Effector CD4-positive, alpha-beta T cell (primary cell): ENCODE data around the gene ANKRD11.
A peak's percentile ranks its signal among the peaks of the same experiment; 100 is the strongest.

ENCODE experiments used
- DNase-seq: peaks from one replicate; pipeline ENCODE4 v3.0.0-alpha.2; 2020

ANKRD11 gene

DNA sequence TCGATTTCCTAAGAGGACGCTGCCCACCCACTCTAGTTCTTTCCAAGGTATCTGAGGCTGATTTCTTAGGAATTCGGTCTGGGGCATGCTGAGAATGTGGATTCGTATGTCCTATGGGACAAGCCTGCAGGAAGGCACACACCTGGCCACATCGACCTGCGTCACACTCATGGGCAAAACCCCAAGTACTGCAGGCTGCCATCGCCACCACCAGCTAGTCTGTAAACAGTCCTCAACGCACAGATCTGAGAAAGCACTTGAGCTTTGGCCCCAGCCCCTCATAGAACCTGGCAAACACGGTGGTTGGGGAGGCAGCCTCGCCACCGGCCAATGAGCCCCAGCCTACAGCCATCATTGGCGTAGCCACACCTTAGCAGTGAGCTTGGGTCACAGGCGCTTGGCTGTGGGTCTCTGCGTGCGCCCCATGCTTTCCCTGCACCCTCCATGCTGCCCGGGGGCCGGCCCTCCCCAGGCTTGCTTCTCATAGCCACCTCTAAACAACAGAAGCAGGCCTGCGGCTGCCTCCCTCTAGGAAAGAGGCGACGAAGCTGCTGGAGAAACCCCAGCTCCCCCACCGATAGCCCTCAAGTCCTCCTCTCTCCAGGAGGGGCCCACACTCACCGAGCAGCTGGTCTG lies 197.8 kb downstream of the ANKRD11 start:
- DNase-seq: no peak

DNA sequence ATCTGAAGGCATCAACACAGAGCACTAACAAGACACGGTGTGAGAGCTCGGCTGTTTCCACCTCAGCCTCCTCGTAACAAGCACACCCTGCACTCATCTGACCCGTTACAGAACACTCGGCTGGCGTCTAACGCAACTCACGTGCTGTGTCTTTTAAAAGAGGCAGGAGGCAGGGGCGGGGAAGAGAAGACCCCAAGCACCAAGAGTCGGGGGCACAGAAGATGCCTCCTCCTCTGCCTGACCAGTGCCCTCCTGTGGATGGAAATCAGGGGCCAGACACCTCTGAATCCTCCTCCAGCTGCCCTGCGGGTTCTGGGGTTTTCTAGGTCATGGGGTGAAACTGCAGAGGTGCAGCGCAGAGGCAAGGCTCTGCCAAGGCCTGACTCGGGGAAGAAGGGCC lies 198.6 kb downstream of the ANKRD11 start:
- no peak for DNase-seq

DNA sequence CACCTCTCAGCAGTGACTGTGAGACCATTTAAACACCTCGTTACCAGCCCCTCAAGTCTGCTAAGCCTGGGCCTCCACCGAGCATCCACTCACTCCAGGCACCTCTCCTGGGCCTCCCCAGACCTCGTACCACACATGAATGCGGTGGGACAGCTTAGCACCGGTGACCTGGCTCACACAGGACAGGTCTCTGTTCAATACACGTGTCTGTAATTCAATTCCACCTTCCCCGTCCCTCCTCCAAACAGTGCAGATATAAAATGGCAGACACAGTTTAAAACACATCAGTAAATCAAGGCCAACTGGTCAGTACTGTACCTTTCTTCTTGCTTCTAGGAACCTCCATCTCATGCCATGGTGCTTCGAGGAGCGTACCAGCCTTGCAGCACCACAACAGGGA lies 199.0 kb downstream of the ANKRD11 start:
- DNase-seq: no peak

DNA sequence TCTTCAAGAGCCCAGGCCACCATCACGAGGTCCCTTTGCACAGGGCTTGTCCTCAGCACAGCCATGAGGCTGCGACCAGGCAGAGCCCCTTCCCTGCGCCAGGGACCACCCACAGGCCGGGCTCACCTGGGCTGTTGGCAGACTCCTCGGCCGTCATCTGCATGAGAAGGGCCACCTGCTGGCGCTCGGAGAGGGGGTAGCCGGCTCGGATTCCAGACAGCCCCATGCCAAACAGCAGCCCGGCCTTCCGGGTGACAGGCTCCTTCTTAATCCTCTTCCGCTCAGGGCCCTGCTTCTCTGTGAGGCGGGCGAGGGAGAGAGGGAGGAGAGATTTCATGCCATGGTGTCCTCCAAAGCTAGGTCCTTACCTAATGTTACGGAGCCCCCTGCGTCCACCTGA lies 199.5 kb downstream of the ANKRD11 start:
- DNase-seq: no peak

DNA sequence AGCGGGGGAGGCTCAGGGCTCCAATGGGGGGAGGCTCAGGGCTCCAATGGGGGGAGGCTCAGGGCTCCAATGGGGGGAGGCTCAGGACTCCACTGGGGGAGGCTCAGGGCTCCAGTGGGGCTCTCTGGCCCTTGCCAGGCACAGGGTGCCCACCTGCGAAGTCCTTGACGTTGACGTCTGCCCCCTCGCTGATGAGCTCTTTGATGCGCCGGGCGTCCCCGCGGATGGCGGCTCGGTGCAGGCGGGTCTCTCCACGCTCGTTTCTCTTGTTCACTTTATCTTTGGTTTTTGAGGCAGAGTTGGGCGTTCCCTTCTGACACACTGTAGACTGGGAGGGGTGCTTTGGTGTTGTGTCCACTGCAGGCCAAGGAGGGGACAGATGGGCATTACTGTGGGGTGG lies 199.9 kb downstream of the ANKRD11 start:
- DNase-seq: no peak

DNA sequence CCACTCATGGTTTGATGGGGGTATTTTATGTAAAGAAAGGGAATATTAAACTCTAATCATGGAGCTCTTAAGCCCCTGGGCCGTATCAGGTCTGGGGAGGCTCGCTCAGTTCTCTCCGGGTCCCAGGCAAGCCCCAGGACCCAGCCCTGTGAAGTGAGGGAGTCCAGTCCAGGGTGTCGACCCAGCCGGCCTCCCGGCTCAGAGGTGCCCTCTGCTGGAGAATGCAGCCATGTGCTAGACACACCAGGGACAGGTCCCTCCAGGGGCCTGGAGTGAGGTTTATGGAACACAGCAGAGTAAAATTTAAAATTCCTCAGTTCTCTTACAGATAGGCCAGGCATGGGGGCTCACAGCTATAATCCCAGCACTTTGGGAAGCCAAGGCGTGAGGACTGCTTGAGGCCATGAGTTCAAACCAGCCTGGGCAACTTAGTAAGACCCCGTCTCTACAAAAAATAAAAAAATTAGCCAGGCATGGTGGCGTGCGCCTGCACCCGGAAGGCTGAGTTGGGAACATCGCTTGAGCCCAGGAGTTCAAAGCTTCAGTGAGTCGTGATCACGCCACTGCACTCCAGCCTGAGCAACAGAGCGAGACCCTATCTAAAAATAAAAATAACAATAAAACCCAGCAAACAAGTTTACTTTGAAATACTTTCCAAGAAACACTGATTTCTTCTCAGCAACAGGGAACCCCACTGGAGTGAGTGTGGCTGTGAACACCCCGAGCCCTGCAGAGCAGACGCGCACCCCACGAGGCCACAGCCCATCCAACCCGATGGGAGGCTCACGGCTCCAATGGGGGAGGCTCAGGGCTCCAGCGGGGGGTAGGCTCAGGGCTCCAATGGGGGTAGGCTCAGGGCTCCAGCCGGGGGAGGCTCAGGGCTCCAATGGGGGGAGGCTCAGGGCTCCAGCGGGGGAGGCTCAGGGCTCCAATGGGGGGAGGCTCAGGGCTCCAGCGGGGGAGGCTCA lies 200.6 kb downstream of the ANKRD11 start:
- DNase-seq: peak; percentile 58

DNA sequence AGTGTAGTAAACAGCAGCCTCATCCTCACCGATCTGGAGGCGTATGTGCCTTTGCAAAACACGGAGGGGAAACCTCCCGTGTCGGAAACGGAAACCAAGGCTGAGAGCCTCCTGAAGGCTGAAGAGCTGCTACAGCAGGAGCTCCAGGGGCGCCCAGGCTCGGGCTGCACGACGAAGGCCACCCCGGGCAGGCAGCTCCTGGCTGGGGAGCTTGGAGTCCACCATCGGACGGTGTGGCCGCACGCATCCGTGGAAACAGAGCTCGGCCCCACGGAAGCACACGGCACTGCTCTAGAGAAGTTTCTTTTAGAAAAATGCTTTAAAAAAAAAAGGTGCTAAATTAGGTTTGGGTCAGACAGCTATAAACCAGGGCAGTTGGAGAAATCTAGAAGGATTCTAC lies 201.4 kb downstream of the ANKRD11 start:
- DNase-seq: no peak

DNA sequence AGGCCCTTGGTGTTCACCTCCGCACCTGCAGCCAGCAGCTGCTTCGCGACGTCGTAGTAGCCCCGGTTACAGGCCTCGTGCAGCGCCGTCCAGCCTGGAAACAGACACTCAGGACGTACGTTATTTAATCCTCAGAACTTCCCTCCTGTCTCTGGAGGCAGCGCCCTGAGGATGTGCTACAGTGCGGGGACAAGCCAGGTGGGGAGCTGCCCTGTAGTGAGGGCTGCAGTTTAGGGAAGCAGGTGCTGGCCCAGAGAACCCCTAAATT lies 201.8 kb downstream of the ANKRD11 start:
- no peak for DNase-seq

DNA sequence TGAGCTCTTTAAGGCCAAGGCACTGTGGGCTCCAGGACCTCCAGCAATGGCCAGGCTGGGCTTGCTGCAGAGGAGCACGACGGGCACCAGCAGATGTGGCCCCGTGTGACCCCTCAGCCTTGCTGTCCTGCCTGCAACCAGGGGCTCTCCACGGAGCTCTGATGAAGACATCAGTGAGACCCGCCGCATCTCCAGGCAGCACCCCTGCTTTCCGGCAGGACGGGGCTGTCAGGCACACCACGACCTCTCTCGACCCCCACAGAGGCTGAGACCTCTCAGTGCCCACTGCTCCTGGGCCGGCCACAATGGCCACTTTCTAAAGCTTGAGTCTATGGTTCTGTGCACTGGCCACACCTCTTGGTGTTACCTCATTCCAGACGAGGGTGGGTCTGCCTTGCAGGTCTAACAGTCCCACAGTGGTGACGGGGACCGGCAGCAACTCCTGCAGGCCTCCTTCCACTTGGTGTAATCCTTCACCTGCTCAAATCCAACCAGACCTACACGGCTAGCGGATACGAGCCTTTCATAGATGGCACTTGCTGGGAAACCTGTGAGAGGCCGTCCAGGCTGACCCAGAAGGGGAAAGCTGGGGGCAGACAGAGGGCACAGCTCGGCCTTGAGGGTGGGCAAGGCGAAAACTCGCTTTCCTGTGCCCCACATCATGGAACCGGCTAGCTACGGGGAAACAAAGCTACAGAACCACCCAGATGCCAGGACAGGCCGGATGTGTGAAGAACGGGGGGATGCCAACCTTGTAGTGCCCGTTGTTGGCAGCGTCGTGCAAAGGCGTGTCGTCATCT lies 202.4 kb downstream of the ANKRD11 start:
- DNase-seq: no peak

DNA sequence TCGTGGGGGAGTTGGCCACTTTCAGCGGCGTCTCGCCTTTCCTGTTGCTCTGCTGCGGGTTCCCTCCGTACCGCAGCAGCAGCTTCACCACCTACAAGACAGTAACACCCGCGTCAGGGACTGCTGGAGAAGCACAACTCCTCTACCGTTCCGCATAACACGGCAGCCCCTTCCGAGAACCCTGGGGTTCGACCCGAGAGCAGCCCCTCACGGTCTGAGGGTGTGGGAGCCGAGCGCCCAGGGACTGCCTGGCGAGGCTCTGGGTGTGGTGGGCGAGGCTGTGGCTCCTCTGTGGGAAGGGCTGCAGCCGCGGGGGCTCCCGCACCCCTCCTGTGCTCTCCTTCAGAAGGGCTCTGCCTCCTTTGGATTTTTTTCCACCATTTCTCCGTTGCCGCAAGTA lies 204.3 kb downstream of the ANKRD11 start:
- no peak for DNase-seq

DNA sequence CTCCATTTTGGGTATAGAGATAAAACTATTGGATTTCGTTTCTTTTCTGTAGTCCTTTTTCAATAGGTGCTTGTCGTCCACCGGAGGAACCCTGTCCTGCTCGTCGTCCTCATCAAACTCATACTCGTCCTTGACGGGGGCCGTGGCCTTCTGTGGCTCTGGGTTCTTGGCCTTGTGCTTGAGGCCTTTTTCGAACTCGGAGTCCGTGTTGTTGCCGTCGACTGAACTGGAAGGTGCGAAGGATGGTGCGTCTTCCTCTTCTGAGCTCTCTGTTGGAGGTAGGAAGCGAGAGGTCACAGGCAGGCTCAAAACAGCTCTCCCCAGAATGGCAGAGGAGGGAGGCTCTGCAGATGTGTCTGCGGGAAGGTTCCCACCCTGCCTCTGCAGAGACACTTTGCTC lies 205.0 kb downstream of the ANKRD11 start:
- no peak for DNase-seq

DNA sequence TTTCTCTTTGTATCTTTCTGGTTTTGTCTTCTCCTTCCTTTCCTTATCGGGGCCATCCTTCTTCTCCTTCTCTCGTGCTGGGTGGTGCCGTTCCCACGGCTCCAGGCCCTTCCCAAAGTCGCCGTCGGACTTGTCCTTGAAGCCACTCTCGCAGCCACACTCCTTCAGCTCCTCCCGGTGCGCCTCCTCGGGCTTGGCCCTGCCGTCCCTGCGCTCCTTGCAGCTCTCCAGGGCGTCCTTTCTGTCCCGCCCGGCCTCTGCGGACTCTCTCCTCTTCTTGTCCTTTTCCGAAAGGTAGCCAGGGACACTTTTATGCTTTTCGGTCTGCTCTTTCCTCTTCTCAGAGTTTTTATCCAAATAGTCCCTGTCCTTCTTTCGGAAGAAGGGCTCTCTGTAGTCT lies 206.9 kb downstream of the ANKRD11 start:
- DNase-seq: no peak

DNA sequence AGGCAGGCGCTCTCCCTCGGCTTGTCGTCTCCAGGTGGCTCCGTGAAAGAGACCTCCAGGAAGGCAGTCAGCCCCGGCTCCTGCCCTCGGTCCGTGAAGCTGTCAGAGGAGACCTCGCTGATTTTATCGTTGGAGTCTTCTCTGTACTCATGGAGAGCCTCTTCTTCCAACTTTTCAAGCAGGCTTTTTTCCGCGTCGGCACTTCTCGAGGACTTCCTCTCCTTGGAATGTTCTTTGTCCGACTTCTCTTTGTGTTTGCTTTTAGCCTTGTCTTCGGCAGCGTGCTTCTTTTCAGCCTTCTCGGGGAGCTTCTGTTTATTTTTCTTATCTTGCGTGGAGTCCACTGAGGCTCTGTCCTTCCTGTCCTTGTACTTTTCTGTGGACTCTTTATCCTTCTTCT lies 207.8 kb downstream of the ANKRD11 start:
- DNase-seq: no peak

DNA sequence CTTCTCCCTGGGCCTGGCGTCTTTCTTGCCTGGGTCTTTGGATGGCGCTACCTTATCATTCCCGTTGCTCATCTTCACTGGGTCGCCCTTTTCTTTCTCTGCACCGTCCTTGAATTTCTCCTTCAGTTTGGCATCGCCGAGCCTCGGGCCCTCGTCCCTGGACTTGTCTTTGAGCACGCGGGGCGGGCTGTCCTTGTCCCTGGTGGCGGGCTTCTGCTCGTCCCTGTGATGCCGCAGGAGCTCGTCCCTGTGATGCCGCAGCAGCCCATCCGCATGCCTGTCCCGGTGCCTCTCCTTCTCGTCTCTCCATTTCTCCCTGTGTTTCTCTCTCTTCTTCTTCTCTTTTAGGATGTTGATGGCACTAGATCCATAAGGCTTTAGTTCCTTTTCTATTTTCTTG lies 208.5 kb downstream of the ANKRD11 start:
- DNase-seq: no peak

DNA sequence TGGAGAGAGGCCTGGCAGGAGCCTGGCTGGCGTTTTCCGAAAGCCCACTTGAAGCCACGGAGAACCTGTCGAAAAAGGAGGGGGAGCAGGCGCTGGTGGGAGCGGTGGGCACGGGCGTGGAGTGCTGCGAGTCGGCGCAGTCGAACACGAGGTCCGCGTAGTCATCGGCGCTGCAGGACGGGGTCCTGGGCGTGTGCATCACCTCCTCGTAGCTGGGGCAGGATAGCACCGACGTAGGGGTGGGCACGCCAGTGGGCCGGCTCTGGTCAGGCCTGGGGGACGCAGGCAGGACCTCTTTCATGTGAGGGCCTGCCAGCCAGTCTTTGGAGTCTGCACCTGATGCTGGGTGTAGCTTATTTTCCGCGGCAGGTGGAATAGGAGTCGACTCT lies 209.2 kb downstream of the ANKRD11 start:
- DNase-seq: no peak

DNA sequence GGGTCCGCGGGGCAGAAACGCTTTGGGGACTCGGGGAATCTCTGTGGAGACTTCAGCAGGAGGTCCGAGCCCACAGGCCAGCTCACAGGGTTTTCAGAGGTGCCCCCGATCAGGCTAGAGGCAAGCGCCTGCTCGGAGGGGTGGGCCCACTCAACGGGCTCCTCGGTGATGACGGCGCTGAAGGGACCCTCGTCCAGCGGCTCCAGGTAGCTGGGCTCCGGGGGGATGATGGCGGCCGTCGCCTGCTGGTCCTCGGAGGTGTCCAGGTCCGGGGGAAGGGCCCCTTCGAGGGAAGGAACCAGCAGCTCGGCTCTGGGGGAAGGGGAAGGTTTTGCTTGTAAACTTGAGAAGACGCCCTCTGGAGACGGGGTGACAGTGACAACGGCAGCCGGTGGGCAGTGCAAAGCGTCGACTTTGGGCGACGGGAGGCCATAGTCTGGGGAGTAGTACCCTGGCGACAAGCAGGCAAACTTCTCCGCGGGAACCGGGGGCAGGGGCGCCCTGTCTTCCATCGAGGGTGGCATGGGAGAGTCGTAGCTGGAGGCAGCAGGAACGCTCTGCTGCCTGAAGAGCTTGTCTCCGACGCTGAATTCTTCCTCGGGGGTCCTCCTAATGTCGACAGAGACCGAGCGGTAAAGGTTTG lies 209.7 kb downstream of the ANKRD11 start:
- DNase-seq: no peak

DNA sequence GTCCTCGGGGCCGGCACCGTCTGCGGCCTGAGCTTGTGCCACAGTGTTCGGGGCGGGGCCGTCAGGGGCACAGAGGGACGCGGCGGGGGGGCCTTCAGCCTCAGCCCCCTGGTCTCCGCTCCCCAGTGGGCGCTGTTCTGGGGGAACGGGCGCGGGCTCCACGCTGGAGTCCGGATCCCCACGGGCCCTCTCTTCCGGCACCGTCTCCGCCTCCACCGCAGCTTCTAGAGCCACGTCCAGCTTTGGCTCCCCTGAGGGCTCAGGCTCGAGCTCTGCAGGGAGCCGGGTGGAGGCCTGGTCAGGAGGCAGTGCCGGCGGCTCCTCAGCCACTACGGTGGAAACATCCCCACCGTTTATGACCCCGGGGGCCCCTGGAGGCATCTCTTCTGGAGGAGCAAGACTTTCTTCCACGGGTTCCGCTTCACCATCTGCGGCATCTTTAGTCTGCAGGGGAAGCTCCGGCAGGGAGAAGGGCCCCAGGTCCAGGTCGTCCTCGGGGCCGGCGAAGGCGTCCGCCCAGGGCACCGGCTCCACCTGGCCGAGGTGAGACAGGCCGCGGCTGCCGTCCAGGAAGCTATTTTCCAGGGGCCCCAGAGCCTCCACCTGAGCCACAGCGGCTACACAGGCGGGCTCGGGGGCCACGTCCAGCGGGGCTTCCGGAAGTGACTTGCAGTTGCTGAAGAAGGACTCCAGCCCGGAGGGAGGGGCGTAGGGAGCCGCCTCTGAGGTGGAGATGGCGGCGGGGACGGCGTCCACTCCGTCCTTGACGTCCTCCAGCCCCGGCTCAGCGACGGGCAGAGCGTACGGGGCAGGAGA lies 210.5 kb downstream of the ANKRD11 start:
- no peak for DNase-seq

DNA sequence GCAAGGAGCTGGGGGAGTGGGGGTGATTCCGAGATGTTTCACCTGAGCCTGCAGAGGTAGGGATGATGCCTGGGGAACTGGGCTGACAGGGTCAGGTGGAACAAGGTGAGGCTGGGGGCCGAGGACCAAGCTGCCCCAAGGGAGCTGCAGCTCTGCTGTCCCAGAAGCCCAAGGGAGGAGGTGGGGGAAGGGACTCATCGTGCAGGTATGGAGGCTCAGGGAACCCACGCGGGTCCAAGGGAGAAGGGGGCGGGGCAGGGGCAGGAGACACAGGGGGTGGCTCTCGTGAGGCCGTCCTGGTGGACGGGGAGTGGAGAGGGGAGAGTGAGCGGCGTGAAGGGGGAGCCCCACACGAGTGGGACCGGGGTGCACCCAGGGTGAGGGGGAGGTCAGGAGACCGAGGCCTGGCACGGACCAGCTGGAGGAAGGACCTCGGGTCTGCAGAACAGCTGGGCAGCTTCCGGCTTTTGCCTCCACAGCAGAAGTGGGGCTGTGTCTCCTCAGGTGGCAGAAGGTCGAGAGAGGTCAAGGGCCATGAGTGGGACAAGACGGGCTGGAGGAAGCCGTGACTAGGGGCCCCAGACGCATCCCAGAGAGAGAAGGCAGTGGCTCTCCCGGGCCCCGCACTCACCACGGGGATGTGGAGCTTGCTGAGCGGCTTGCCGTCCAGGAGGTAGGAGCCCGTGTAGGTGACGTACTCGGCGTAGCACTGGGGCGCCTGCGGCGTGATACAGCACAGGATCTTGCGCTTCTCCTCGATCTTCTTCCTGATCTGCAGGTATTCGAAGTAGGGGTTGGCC lies 211.7 kb downstream of the ANKRD11 start:
- no peak for DNase-seq

DNA sequence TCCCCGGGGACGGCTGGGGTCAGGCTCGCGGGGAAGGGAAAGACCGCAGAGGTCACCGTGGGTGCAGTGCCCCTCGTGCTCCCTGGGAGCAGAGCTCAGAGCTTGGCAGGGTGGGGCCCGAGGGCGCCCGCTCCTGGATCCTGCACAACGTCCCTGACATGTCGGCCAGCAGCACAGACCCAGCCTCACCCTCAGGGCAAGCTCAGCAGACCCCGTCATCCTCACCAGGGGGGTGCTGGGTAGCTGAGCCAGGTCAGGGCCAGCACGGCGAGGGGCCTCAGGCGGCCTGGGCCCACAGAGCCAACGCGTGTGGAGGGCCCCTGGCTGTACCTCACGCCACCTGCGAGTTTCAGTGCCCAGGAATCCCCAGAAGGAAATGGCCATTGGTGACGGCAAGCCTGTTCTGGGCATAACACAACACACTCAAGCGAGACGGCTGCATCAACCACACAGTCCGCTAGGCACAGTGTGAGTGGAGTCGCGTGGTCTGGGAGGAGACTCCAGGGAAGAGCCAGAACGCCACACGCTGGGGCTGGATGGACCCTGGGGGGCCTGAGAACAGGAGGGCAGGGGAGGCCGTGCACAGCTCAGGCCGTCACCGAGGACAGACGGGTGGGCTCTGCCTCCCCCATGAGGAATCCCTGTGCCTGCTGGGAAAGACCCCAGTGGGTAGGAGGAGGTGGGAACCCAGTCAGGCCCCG lies 212.6 kb downstream of the ANKRD11 start:
- DNase-seq: no peak

DNA sequence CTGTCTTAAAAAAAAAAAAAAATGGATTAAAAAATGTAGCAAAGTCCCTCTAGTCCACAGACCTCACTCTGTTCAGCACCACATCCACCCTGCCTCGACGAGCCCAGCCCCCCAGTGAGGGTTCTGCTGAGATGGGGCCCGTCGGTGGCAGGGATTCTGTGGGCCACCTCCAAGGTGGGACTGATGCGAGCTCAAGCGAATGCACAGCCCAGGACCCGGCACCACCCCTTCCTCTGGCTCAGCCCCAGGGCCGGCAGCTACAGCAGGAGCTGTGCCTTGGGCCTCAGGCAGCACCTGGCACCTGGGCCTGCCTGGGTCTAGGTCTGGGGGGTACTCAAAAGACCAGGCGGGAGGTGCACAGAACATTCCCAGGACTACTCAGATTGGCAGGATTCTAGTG lies 213.3 kb downstream of the ANKRD11 start:
- no peak for DNase-seq
